A549 (cell line): ENCODE results near the gene CA12. TPM values are rescaled to one million over a fixed set of nuclear protein-coding genes. Genes with fewer than 3 reads are reported as not detected.

Experiments
- ATAC-seq, 2 experiments: fragments of 200-7000 bp in 1 of 2; fragments of >200 bp in 1 of 2; cut with Nextera tagmentation in 1 of 2; cut with Tn5 transposase in 1 of 2; 3 replicates each; pipeline versions ENCODE4 v1.8.0 to v1.9.1; 2018 to 2020; ENCODE audit warnings: mild to moderate bottlenecking in 1 of 2, moderate library complexity in 1 of 2
- CTCF ChIA-PET: fragments of 300-600 bp; sonication (Branson Sonifier 250); formaldehyde crosslinking; extraction: SDS; loops from one replicate; lab custom pipeline; 2021; ENCODE audit warnings: antibody characterized with exemption, inconsistent platforms; lab: Yijun Ruan, JAX
- POLR2A ChIA-PET: fragments of 350-600 bp; formaldehyde crosslinking; extraction: SDS; loops from one replicate; lab custom pipeline; 2021; ENCODE audit warnings: antibody characterized with exemption, inconsistent platforms; lab: Yijun Ruan, JAX
- DNase-seq, 2 experiments: peaks; one replicate each; pipeline versions ENCODE4 v3.0.0 to v3.0.0-alpha.2; 2011 to 2016; ENCODE audit warnings: low read depth in 1 of 2, low spot score in 1 of 2
- FAIRE-seq: peaks from 2 replicates; lab custom pipeline; 2011; peaks lifted over from hg19 to GRCh38; lab: Jason Lieb, UNC
- H3K27ac ChIP-seq, 2 experiments: fragments of >200 bp; sonication (Bioruptor Twin); formaldehyde crosslinking; 3 replicates each; pipeline ENCODE4 v1.5.1; 2016 to 2017
- H3K4me1 ChIP-seq: fragments of >200 bp; sonication (Bioruptor Twin); formaldehyde crosslinking; 3 replicates; pipeline ENCODE4 v1.6.1; 2016
- H3K4me2 ChIP-seq: fragments of >200 bp; sonication (Bioruptor Twin); formaldehyde crosslinking; 3 replicates; pipeline ENCODE4 v1.6.1; 2016
- H3K4me3 ChIP-seq: fragments of >200 bp; sonication (Bioruptor Twin); formaldehyde crosslinking; 3 replicates; pipeline ENCODE4 v1.5.1; 2016
- H3K9me3 ChIP-seq: fragments of >200 bp; sonication (Bioruptor Twin); formaldehyde crosslinking; 3 replicates; pipeline ENCODE4 v1.6.1; 2016
- BHLHE40 ChIP-seq: IDR thresholded peaks from 2 replicates; pipeline ENCODE4 v1.6.1; 2012; ENCODE audit warnings: low read depth, low read length, inconsistent platforms
- CEBPB ChIP-seq, 2 experiments: fragments of >200 bp in 1 of 2; sonication (Bioruptor Twin) in 1 of 2; formaldehyde crosslinking in 1 of 2; IDR thresholded peaks; 2 replicates each; pipeline ENCODE4 v1.6.1; 2012 to 2016
- CHD4 ChIP-seq: fragments of 200-600 bp; sonication (generic); IDR thresholded peaks from 2 replicates; pipeline ENCODE4 v1.6.1; 2016; ENCODE audit warnings: antibody characterized with exemption, mild to moderate bottlenecking, borderline replicate concordance
- CTCF ChIP-seq: fragments of >200 bp; sonication (Bioruptor Twin); formaldehyde crosslinking; IDR thresholded peaks from 3 replicates; pipeline ENCODE4 v1.5.1; 2016
- ELK1 ChIP-seq: fragments of 150-350 bp; IDR thresholded peaks from 2 replicates; pipeline ENCODE4 v1.6.1; 2014; ENCODE audit warnings: low read depth, mild to moderate bottlenecking, low read length
- FOSL2 ChIP-seq, 2 experiments: fragments of 450-650 bp in 1 of 2; fragments of >200 bp in 1 of 2; sonication (Bioruptor Twin) in 1 of 2; formaldehyde crosslinking; IDR thresholded peaks; 2 replicates each; pipeline versions ENCODE4 v1.5.0 to v1.6.1; 2016 to 2020; ENCODE audit warnings: mild to moderate bottlenecking in 1 of 2, moderate library complexity in 1 of 2
- HEYL ChIP-seq: fragments of 250-450 bp; sonication (Bioruptor Pico); IDR thresholded peaks from 2 replicates; pipeline ENCODE4 v1.8.0; 2021; ENCODE audit warnings: mild to moderate bottlenecking, moderate library complexity
- HOXB13 ChIP-seq: fragments of 250-450 bp; sonication (Bioruptor Pico); IDR thresholded peaks from 2 replicates; pipeline ENCODE4 v1.5.0; 2020; ENCODE audit warnings: low read depth, mild to moderate bottlenecking, moderate library complexity
- HOXB5 ChIP-seq: fragments of 250-450 bp; sonication (Bioruptor Pico); IDR thresholded peaks from 2 replicates; pipeline ENCODE4 v1.5.0; 2020; ENCODE audit warnings: mild to moderate bottlenecking, moderate library complexity
- KDM5A ChIP-seq: fragments of 200-600 bp; sonication (generic); IDR thresholded peaks from 2 replicates; pipeline ENCODE4 v1.6.1; 2016; ENCODE audit warnings: antibody characterized with exemption, mild to moderate bottlenecking
- MAFK ChIP-seq: fragments of 450-650 bp; IDR thresholded peaks from 2 replicates; pipeline ENCODE4 v1.6.1; 2014; ENCODE audit not compliant: partially characterized antibody
- MAX ChIP-seq: IDR thresholded peaks from 2 replicates; pipeline ENCODE4 v1.6.1; 2012
- MYC ChIP-seq: IDR thresholded peaks from 2 replicates; pipeline ENCODE4 v1.6.1; 2012; ENCODE audit warnings: mild to moderate bottlenecking, inconsistent platforms, low read length, improper control_type of control experiment, borderline replicate concordance
- NFE2L2 ChIP-seq: fragments of 150-350 bp; conservative IDR thresholded peaks from 2 replicates; pipeline ENCODE4 v1.6.1; 2014; ENCODE audit warnings: low read length
- NR3C1 ChIP-seq: fragments of >200 bp; sonication (Bioruptor Twin); formaldehyde crosslinking; IDR thresholded peaks from 3 replicates; pipeline ENCODE4 v1.6.1; 2017
- PHF8 ChIP-seq: fragments of 200-600 bp; sonication (generic); IDR thresholded peaks from 2 replicates; pipeline ENCODE4 v1.6.1; 2016; ENCODE audit warnings: low read depth, mild to moderate bottlenecking, antibody characterized with exemption, moderate library complexity, borderline replicate concordance
- POLR2A ChIP-seq: IDR thresholded peaks from 2 replicates; pipeline ENCODE4 v1.6.1; 2012; ENCODE audit warnings: mild to moderate bottlenecking, low read length
- POLR2AphosphoS2 ChIP-seq: conservative IDR thresholded peaks from 2 replicates; pipeline ENCODE4 v1.6.1; 2012; ENCODE audit warnings: low read length, improper control_type of control experiment, inconsistent platforms
- RAD21 ChIP-seq, 2 experiments: fragments of >200 bp in 1 of 2; sonication (Bioruptor Twin) in 1 of 2; formaldehyde crosslinking in 1 of 2; IDR thresholded peaks in 1 of 2; conservative IDR thresholded peaks in 1 of 2; 2 replicates in 1 of 2; 3 replicates in 1 of 2; pipeline ENCODE4 v1.6.1; 2012 to 2018; ENCODE audit warnings: inconsistent platforms in 1 of 2
- RARB ChIP-seq: fragments of 250-450 bp; sonication (Bioruptor Pico); IDR thresholded peaks from 2 replicates; pipeline ENCODE4 v1.8.0; 2021; ENCODE audit warnings: mild to moderate bottlenecking, moderate library complexity
- RFX5 ChIP-seq: fragments of 450-650 bp; IDR thresholded peaks from 2 replicates; pipeline ENCODE4 v1.7.1; 2014; ENCODE audit warnings: antibody characterized with exemption, mild to moderate bottlenecking, moderate library complexity
- RNF2 ChIP-seq: fragments of 200-600 bp; sonication (generic); IDR thresholded peaks from 2 replicates; pipeline ENCODE4 v1.6.1; 2016; ENCODE audit warnings: low read depth, mild to moderate bottlenecking, antibody characterized with exemption, moderate library complexity, borderline replicate concordance
- SMC3 ChIP-seq: fragments of >200 bp; sonication (Bioruptor Twin); formaldehyde crosslinking; IDR thresholded peaks from 3 replicates; pipeline ENCODE4 v1.6.1; 2018; ENCODE audit warnings: inconsistent platforms
- USF2 ChIP-seq: fragments of 450-650 bp; IDR thresholded peaks from 2 replicates; pipeline ENCODE4 v1.6.1; 2014; ENCODE audit warnings: antibody characterized with exemption
- ZC3H11A ChIP-seq: fragments of 450-650 bp; IDR thresholded peaks from 2 replicates; pipeline ENCODE4 v1.6.1; 2014; ENCODE audit warnings: antibody characterized with exemption, mild to moderate bottlenecking
- WGBS: methylation state at CpG from one replicate; pipeline ENCODE4 v1.1.6; 2017; ENCODE audit errors: missing lambda C conversion rate; 5-methylcytosine and 5-hydroxymethylcytosine counted together
- polyA plus RNA-seq, 4 experiments: library from polyadenylated mRNA; depleted of rRNA in 3 of 4; stranded (reverse); fragments of >200 nt; fragmentation: RNase III in 1 of 4; extraction: RNeasy Plus Mini Kit Qiagen cat#74134 plus additional on column Dnase treatment in 1 of 4; gene quantifications; 2 replicates in 3 of 4; 3 replicates in 1 of 4; pipeline ENCODE4 v1.2.3, GENCODE V29; 2011 to 2017

CA12 gene
- polyA plus RNA-seq, 2 of the 4 experiments (the other 2 are of a cell fraction), result 129 to 323 TPM

- TF ChIP-seq MYC, result no peak
- no peak for TF ChIP-seq ELK1
- no peak for TF ChIP-seq MAX
- no peak for TF ChIP-seq POLR2A
- TF ChIP-seq RNF2, result no peak
- no peak for TF ChIP-seq MAFK
- TF ChIP-seq HOXB13, result no peak
- TF ChIP-seq USF2, result no peak
- no peak for TF ChIP-seq NR3C1
- no peak for TF ChIP-seq CTCF
- no peak for TF ChIP-seq HOXB5 (CRISPR knock-in tag)
- no peak for TF ChIP-seq POLR2AphosphoS2
- no peak for TF ChIP-seq HEYL (CRISPR knock-in tag)
- peak; percentile 44 to 64; a peak in 3 of 4 replicates for TF ChIP-seq CEBPB (IDR thresholded peaks at IDR 0.05)
- TF ChIP-seq NFE2L2, result no peak
- no peak for TF ChIP-seq CHD4
- no peak for TF ChIP-seq BHLHE40
- TF ChIP-seq ZC3H11A, result no peak
- no peak for TF ChIP-seq RAD21 (conservative IDR thresholded peaks at IDR 0.05 in 1 of 2, IDR thresholded peaks at IDR 0.05 in 1 of 2)
- no peak for TF ChIP-seq PHF8
- no peak for TF ChIP-seq RARB (CRISPR knock-in tag)
- no peak for TF ChIP-seq FOSL2 (IDR thresholded peaks at IDR 0.05)
- TF ChIP-seq FOSL2 (CRISPR knock-in tag; IDR thresholded peaks at IDR 0.05), result peak; percentile 39
Observed at GRCh38 chr15:63364399-63365272, 17.0 kb downstream of the CA12 start (continued).

- ATAC-seq, result no peak
- POLR2A ChIA-PET, result no interaction called here
- no peaks in the 10 kb centered on the region for H3K9me3 ChIP-seq
- peaks cover 58% of the 10 kb centered on the region for H3K4me1 ChIP-seq
- H3K27ac ChIP-seq, result peak overlapping the region; percentile 88 to 93; a peak in 5 of 6 replicates
- CTCF ChIA-PET, result interaction anchor here (0.8 to 3.2 kb wide), 2 partner anchors 9 to 12 kb away, joined by 3 to 16 read pairs; no protein-coding TSS in a partner anchor
- WGBS, result 88% methylated on average over 2 of the region's 2 CpGs
- no peak overlapping the region for H3K4me3 ChIP-seq
- no peak overlapping the region for H3K4me2 ChIP-seq
- TF ChIP-seq PHF8 (no peak), RFX5 (no peak), KDM5A (no peak), SMC3 (no peak)
- no peak for DNase-seq
- FAIRE-seq, result no peak
Observed at GRCh38 chr15:63363292-63363691, 18.4 kb downstream of the CA12 start.
